T1000 (cell line): ENCODE measurements around the gene ACOXL.

Experiments used
- DNase-seq: peaks from one replicate; lab custom pipeline; 2025; ENCODE audit warnings: mixed read lengths; lab: John Stamatoyannopoulos, UW

Gene ACOXL

GRCh38 chr2:110858135-110858725, 125.9 kb downstream of the ACOXL start:
- no peak for DNase-seq

- no peak for DNase-seq
Observed at GRCh38 chr2:110858993-110859701, 126.8 kb downstream of the ACOXL start.

GRCh38 chr2:110860630-110861029, 128.3 kb downstream of the ACOXL start:
- no peak for DNase-seq

- no peak for DNase-seq
Observed at GRCh38 chr2:110861616-110862260, 129.4 kb downstream of the ACOXL start.

- DNase-seq = no peak
Observed at GRCh38 chr2:110863726-110864125, 131.4 kb downstream of the ACOXL start.

- no peak for DNase-seq
Observed at GRCh38 chr2:110864176-110864575, 131.8 kb downstream of the ACOXL start.

GRCh38 chr2:110864731-110865130, 132.4 kb downstream of the ACOXL start:
- DNase-seq = no peak

GRCh38 chr2:110865188-110865587, 132.8 kb downstream of the ACOXL start:
- DNase-seq = no peak

- DNase-seq = no peak
Observed at GRCh38 chr2:110866045-110866444, 133.7 kb downstream of the ACOXL start.

- DNase-seq = no peak
Observed at GRCh38 chr2:110866466-110866865, 134.1 kb downstream of the ACOXL start.

- DNase-seq = no peak
Observed at GRCh38 chr2:110867078-110867477, 134.7 kb downstream of the ACOXL start.

GRCh38 chr2:110868971-110869370, 136.6 kb downstream of the ACOXL start:
- DNase-seq = no peak

GRCh38 chr2:110869472-110870446, 137.4 kb downstream of the ACOXL start:
- DNase-seq = no peak

GRCh38 chr2:110870545-110870944, 138.2 kb downstream of the ACOXL start:
- no peak for DNase-seq

- no peak for DNase-seq
Observed at GRCh38 chr2:110871637-110872036, 139.3 kb downstream of the ACOXL start.

GRCh38 chr2:110872521-110872920, 140.1 kb downstream of the ACOXL start:
- DNase-seq = no peak

GRCh38 chr2:110873056-110873502, 140.7 kb downstream of the ACOXL start:
- DNase-seq = no peak

GRCh38 chr2:110873597-110874452, 141.5 kb downstream of the ACOXL start:
- DNase-seq = no peak

- DNase-seq = no peak
Observed at GRCh38 chr2:110874453-110875383, 142.3 kb downstream of the ACOXL start.

- DNase-seq = no peak
Observed at GRCh38 chr2:110875384-110875725, 143.0 kb downstream of the ACOXL start.
